ENCODE data around the gene MPND.
"Not testable (repeated sequence)": the region's sequence is repeated elsewhere in the genome, so short reads cannot be mapped to it uniquely, and the experiment has no call there.

The MPND gene

DNA sequence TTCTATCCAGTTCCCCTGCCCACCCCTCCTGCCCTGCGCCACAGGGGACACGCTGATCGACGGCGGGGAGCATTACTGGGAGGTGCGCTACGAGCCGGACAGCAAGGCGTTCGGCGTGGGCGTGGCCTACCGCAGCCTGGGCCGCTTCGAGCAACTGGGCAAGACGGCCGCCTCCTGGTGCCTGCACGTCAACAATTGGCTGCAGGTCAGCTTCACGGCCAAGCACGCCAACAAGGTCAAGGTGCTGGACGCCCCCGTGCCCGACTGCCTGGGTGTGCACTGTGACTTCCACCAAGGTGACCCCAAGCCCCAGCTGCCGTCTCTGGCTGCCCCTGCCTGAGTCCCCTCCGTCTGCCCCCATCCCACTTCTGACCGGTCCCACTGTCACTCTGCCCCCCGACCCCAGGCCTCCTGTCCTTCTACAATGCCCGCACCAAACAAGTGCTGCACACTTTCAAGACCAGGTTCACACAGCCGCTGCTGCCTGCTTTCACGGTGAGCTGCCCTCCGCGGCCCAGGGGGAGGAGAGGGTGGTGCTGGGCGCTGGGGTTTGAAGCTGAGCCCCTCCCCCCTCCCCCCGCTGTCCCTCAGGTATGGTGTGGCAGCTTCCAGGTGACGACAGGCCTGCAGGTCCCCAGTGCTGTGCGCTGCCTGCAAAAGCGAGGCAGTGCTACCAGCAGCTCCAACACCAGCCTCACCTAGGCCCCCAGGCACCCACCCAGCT, 20.3 kb upstream of the MPND start:
- DNase-seq = no peak

DNA sequence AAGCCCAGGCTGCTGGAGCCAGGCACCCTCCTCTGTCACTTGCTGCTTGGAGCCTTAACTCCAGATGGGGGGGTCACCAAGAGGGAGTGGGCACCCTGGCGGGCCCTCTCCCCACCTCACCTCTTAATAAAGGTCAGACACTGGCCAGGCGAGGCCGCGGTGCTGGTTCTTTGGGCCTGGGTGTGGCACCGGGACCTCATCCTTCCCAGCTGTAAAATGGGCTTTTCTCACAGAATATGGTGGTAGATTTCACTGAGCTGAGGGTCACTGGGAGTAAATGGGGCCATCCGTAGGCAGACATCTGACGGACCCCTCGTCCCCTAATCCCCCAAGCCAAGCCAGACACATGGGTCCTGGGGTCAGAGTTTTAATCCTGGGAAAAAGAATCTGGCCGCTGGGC, 19.7 kb upstream of the MPND start:
- DNase-seq = no peak

DNA sequence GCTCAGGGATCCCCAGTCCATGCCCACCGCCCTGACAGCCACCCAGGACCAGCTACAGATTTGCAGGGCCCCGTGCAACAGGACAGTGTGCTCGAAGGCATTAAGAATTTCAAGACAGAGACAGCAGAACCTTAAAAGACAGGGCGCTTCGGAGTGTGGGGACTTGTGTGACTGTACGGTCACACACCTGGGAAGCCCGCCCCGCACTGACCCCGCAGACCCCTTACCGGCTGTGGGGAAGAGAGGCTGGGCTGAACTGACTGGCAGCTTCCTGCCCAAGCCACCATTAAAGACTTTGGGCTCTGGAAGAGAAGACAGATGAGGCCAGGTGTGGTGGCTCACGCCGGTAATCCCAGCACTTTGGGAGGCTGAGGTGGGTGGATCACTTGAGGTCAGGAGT, 19.1 kb upstream of the MPND start:
- DNase-seq = no peak

DNA sequence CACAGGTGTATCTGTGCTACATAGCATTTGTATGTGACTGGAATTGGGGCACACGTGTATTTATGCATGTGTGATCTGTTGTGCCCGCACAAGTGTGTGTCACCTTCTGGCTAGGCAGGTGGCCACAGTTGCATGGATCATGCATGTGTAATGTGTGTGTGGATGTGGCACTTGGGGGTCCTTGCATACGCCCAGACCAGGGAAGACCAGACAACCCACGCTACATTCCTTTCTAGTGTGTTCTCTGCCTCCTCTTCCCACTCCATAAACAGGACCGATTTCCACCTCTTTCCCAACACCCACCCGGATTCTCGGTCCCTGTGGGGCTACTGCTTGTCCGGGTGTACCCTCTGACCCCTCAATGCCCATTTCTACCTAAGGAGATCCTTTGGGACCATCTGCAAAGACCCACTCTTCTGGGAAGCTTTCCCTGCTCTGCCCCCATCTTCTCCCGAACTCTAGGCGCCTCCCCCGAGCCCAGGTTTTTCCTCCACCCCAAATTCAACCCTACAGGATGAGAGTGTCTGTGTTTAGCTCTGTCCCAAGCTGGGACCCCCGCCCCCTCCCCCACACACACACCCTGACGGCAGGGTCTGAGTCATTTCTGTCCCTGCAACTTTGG, 17.0 kb upstream of the MPND start:
- DNase-seq = no peak

DNA sequence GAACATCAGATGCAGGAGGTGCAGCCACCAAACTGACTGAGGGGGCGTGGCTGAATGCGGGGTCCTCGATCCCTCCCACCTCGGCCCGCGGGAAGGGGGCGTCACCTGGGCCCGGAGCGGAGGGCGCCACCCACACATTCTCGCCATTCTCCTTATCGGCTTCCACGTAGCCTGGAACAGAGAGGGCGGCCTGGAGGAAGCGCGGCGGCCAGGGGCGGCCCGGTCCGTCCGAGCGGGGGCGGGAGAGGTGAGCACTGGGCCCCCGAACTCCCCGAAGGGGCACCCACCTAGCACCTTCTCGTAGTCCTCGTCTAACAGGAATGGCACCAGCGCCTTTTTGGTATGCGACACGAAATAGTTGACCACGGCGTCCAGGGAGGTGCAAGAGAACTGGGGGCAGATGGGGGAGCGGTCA, 16.5 kb upstream of the MPND start:
- DNase-seq = no peak

DNA sequence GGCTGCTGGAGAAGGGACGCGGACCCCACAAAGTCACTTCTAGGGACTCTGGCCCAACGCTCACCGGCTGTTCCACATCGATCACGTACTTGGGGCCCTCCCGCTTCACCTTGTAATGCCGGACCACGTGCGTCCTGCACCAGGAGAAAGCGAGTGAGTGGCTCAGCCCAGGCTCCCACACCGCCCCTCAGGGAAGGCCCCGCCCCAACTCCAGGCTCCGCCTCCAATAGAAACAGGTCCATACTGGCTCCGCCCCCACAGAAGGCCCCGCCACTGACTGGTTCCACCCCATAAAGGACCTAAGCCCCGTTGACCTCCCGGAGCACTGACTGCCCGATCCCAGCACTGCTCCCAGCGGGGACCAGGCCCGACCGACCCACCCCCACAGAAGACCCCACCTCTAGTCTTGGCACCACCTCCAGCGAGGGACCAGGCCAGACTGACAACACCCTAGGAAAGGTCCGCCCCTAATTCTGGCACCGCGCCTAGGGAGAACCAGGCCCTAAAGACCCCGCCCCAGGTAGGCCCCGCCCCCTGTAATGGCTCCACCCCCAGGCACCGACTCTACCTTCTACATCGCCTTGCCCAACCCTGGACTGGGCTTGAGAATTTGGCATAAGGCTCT, 16.0 kb upstream of the MPND start:
- DNase-seq = peak; percentile 85

DNA sequence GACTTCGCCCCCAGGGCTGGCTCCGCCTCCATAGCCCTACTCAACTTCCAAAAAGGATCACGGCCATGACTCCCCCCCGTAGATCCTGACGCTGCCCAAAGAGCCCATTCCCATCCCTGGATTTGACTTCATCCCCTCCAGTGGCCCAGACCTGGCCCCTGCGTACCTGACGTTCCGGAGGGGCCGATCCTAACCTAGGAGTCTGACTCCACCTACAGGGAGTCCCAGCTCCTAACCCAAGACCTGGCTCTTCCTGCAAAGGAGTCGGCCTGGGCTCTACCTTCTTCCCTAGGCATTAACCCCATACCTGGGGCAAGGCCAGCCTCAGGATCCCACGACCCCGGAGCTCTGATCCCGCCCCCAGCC, 15.5 kb upstream of the MPND start:
- no peak for DNase-seq

DNA sequence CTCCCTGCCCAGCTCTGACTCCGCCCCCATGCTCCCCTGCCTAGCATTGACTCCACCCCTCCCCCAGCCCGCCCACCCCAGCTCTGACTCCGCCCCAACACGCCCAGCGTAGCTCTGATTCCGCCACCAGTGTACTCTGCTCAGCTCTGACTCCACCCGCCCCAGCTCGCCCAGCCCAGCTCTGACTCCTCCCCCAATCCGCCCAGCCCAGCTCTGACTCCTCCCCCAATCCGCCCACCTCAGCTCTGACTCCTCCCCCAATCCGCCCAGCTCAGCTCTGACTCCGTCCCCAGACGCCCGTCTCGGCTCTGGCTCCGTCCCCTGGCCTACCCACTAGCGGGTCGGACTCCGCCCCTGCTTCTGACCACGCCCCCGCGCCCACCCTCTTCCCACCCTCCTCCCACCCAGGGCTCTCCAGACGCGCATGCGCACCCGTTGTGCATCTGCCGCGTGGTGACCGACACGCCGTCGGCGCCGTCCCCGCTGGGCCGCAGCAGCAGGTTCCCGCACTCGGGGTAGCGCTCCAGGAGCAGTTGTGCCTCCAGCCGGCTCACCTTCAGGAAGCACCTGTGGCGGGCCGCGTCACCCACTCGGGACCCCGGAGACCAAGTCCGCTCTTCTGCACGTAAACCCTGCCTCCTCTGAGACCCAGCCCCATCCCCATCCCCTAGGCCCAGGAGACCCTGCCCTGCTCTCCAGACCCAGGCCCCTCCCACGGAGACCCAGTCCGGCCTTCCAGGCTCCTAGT, 14.9 kb upstream of the MPND start:
- peak; percentile 100 for DNase-seq

DNA sequence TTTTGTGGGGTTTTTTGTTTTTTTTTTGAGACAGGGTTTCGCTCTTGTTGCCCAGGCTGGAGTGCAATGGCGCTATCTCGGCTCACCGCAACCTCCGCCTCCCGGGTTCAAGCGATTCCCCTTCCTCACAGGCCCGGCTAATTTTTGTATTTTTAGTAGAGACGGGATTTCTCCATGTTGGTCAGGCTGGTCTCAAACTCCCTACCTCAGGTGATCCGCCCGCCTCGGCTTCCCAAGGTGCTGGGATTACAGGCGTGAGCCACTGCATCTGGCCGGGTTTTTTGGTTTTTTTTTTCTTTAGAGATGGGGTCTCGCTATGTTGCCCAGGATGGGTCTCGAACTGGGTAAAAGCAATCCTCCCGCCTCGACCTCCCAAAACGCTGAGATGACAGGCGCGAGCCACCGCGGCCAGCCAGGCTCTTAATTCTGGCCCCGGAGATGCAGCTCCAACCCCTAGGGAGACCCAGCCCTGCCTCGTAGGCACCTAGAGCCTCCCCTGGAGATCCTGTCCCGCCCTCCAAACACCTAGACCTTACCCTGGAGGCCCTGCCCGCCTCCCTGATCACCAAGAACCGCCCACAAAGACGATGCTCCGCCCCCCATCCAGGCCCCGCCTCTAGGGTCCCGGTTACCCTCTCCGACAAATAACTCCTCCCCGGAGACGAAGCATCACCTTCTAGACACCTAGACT, 14.2 kb upstream of the MPND start:
- DNase-seq = peak; percentile 57

DNA sequence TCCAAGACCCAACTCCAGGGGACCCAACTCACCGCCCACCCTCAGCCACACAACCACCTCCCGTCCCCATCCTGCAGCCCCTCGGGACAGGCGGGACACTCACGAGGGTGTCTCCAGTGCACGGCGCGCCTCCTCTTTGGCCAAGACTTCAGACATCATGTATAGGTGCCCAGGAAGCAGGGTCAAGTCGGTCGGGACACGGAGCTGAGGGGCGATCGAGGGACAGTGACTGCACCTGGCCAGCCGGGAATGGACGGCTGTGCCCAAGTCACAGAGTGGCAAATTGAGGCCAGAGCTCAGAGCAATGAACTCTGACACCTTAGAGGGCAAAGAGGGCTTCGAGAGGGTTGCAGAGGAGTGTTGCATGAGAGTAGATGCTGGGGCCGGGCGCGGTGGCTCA, 13.5 kb upstream of the MPND start:
- no peak for DNase-seq

DNA sequence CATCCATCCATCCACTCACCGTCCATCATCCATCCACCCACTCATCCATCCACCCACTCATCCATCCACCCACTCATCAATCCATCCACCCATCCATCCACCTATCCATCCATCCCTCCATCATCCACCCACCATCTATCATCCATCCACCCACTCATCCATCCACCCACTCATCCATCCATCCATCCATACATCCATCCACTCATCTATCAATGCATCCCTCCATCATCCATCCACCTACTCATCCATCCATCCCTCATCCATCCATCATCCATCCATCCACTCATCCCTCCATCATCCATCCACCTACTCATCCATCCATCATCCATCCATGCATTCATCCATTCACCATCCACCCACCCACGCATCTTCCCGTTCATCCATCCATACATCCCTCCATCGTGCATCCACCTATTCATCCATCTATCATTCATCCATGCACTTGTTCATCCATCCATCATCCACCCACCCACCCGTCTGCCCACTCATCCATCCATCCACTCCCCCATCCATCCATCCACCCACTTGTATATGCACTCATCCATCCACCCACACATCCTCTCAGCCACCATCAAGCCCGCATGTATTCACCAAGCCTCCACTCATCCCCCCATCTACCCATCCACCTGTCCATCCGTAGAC, 8.3 kb upstream of the MPND start:
- DNase-seq = no peak

DNA sequence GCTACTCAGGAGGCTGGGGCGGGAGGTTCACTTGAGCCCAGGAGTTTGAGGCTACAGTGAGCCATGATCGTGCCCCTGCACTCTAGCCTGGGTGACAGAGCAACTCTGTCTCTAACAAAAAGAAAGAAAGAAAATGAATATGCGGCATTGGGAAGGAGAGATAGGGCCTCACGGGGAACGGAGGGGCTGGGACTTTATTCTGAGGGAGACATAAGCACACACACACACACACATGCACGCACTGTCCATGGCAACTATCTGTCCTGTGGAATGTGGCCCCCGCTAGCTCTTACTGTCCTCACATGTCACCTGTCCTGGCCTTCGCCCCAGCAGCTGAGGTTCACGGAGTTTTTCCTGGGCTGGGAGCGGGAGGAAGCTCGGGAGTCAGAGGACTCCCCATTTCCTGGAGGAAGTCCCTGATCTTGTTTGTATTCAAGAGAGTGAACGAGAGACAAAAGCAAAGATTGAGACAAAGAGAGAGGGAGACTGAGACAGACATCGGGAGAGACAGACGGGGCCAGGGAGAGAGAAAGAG, 5.4 kb upstream of the MPND start:
- peak; percentile 62 for DNase-seq

DNA sequence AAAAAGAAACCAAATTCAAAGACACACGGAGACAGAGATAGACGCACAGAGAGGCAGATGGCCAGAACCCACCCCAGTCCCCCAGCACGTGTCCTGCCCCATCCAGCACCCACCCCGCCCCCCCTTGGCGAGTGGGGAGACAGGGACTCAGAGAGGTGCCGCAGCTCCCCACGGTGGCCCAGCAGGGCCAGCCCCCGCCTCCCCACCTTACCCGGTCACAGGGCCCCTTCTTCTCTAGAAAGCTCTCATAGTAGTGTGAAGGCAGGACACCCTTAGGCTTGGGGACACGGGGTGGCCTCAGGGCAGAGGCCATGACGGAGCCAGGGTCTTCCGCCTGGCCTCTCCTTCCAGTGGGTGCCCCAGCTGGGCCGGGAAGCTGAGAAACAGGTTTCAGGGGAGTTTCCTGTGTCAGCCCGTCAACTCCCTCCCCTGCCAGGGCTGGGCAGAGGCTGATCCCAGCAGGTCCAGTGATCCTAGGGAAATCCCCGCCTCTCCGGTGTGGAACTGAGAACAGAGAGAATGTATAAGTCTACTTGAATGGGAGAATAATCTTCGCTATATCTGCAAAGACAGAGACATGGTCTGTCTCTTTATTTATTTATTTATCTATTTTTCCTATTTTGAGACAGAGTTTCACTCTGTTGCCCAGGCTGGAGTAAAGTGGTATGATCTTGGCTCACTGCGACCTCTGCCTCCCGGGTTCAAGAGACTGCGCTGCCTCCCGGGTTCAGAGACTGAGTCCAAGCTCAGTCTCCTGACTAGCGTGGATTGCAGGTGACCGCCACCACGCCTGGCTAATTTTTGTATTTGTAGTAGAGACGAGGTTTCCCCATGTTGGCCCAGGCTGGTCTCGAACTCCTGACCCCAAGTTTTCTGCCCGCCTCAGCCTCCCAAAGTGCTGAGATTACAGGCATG, 4.7 kb upstream of the MPND start, which contains the start of gene STAP2:
Gene STAP2, minus strand, starts transcription at position 387 of the 915 bp plus-strand sequence. Its CDS starts 74 bp downstream, at position 313.
- peak; percentile 58 for DNase-seq

DNA sequence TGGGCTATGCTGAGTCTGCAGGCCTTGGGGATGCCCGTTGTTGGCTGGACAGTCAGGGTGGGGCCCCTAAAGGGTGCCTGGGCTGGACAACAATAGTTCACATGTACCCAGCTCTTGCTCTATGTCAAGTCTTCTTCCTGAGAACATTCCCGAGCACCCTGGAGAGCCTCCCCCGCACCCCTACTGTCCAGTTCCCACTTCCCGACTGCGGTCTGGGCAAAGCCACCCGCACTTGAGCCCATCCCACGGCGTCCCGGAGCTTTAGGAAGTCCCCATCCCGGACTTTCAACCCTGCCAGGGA, 1.1 kb upstream of the MPND start:
- DNase-seq = no peak

DNA sequence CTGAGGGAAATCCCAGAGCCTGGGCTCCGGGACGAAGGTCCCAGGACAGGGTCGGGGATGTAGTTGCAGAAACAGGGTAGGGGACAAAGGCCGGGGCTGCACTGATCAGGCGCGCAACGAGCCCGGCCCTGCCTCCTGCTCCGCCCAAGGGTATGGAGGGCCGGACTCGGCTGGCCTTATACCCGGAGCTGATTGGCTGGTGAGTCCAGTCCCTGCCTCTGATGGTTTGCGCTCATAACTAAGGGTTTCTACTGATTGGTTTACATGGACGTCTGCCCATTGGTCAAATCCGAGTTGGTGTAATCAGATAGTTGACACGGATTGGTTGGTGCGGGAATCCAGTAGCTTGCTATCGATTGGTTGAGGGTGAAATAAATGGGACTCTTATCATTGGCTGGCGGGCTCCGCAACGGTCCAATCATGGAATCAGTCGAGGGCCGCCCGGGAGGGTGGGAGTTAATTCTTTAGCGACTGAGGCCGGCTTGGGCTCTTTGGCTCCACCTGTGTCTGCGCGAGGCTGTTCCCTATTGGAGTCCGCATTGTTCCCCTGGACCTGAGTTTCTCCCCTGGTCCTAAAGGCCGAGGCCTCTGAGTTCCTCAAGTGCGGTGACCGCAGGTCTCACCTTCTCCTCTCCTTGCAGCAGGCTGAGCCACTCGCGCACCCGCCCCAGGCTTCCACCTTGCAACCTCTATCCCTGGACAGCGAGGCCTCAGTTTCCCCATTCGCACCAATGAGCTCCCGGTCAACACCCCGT, 570 bp upstream of the MPND start:
- DNase-seq = peak; percentile 100

DNA sequence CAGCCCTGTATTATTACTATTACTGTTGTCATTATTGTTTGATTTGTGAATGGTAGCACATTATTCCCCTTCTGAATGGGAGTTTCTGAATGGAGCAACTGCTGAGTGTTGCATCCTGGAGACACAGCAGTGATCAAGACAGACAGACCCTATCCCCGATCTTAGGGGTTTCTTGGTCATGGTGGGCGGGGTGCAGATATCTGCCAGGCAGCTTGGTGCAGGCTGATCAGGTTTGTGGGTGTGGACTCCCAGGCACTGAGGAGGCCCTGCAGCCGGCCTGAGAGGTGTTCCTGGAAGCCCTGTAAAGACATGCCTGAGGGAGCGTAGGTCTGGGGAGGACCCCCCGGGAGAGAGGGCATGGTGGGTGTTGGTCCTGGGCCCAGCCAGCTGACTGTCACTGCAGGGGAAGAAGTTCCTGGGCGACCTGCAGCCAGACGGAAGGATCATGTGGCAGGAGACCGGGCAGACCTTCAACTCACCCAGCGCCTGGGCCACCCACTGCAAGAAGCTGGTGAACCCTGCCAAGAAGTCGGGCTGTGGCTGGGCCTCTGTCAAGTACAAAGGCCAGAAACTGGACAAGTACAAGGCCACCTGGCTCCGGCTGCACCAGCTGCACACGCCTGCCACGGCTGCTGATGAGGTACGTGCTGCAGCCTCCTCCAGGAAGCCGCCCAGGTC, 2.1 kb downstream of the MPND start:
- no peak for DNase-seq

DNA sequence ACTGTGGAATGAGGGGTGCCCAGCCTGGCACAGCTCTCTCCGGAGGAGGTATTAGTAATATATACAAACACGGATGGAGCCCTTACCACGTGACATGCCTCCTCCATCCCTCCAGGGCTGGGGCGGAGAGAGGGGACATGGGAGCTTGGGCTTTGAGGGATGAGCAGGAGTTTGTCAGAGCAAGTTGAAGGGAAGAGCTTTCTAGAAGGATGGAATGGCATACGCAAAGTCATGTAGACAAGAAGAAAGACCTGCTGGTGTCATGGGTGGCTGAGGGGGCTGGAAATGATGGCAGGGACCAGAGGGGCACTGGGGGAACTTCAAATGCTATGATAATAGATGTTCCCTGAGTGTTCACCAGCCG, 2.6 kb downstream of the MPND start:
- no peak for DNase-seq

DNA sequence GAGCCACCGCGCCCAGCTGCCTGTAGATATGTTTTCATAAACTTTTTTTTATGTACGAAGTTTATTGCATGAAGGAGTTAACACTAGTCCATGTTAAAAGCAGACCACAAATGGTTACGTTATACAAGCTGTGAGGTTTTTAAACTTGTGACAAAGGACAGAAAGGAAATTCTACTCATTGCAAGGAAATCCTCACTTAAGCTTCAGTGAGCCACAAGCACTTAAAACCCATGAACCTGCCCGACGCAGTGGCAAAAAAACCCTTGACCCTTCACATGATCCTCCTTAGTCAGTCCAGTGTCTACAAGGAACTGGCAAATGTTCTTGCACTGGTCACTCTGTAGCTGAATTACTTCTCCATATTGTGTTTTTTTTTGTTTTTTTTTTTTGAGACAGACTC, 4.2 kb downstream of the MPND start:
- DNase-seq = no peak

DNA sequence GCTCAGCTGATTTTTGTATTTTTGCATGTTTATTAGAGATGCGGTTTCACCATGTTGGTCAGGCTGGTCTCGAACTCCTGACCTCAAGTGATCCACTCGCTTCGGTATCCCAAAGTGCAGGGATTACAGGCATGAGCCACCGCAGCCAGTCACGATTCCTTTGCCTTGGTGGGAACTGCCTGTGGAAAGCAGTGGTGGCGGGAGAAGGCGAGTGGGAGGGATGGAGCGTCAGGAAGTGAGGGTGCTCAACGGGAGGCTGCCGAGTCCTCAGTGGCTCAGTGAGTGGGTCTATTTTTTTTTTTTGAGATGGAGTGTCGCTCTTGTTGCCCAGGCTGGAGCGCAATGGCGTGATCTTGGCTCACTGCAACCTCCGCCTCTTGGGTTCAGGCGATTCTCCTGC, 5.9 kb downstream of the MPND start:
- not testable (repeated sequence) for DNase-seq

DNA sequence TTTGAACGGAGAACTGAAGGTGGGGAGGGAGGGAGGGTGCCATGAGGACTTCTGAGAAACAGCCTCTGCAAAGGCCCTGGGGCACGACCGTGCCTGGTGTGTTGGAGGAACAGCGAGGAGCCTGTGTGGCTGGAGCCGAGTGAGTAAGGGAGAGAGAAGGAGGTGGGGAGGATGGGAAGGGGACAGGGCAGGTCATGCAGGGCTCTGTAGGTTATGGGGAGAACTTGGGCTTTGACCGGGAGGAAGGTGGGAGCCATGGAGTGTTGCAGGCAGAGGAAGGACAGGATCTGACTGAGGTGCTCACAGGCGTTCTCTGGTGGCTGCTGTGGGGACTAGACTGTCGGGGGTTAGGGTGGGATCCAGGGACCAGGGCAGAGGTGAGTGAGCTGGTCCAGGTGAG, 6.7 kb downstream of the MPND start:
- DNase-seq = no peak
